PC-9 (cell line): Measurements from ENCODE around the gene COL4A2. TPM values are rescaled to one million over a fixed set of nuclear protein-coding genes. Genes with fewer than 3 reads are reported as not detected.
A peak's percentile ranks its signal among the peaks of the same experiment; 100 is the strongest.

ENCODE experiments used
- BruUV-seq: library from RNA; stranded (reverse); fragments of 400-500 nt; replicated peaks from 2 replicates; lab custom pipeline; 2021; lab: Mats Ljungman, UMichigan
- CTCF ChIA-PET: fragments of 300-600 bp; sonication (Branson Sonifier 250); formaldehyde crosslinking; loops from one replicate; lab custom pipeline; 2022; ENCODE audit warnings: antibody characterized with exemption; lab: Charles Lee
- POLR2A ChIA-PET: fragments of 300-600 bp; sonication (Branson Sonifier 250); formaldehyde crosslinking; loops from one replicate; lab custom pipeline; 2022; ENCODE audit warnings: antibody characterized with exemption; ENCODE audit not compliant: unreplicated experiment; lab: Charles Lee
- DNase-seq, 2 experiments: peaks; one replicate each; pipeline versions ENCODE4 v3.0.0 to v3.0.0-alpha.2; 2015 to 2022; ENCODE audit warnings: mixed read lengths in 1 of 2
- H2AFZ ChIP-seq: fragments of 200-600 bp; sonication (generic); 2 replicates; pipeline ENCODE4 v1.8.1; 2017; ENCODE audit warnings: antibody characterized with exemption
- H3F3A ChIP-seq: fragments of 200-600 bp; sonication (generic); 2 replicates; pipeline ENCODE4 v1.8.1; 2017; ENCODE audit warnings: antibody characterized with exemption, mild to moderate bottlenecking, low read depth; ENCODE audit not compliant: insufficient read depth
- H3K27ac ChIP-seq: fragments of 200-600 bp; sonication (generic); 2 replicates; pipeline ENCODE4 v1.6.1; 2016; ENCODE audit warnings: mixed run types
- H3K27me3 ChIP-seq: fragments of 200-600 bp; sonication (generic); 2 replicates; pipeline ENCODE4 v1.6.1; 2016; ENCODE audit warnings: low read depth, mixed run types; ENCODE audit not compliant: insufficient read depth
- H3K36me3 ChIP-seq: fragments of 200-600 bp; sonication (generic); 2 replicates; pipeline ENCODE4 v1.6.1; 2016; ENCODE audit warnings: low read depth, mixed run types
- H3K4me1 ChIP-seq: fragments of 200-600 bp; sonication (generic); replicated peaks from 2 replicates; pipeline ENCODE4 v1.6.1; 2016; ENCODE audit warnings: mixed run types; ENCODE audit not compliant: insufficient read depth
- H3K4me2 ChIP-seq: fragments of 200-600 bp; sonication (generic); 2 replicates; pipeline ENCODE4 v1.6.1; 2017; ENCODE audit warnings: mixed run types
- H3K4me3 ChIP-seq: fragments of 200-600 bp; sonication (generic); 2 replicates; pipeline ENCODE4 v1.6.1; 2016; ENCODE audit warnings: mixed run types
- H3K79me2 ChIP-seq: fragments of 200-600 bp; sonication (generic); 2 replicates; pipeline ENCODE4 v1.6.1; 2017; ENCODE audit warnings: low read depth, mixed run types
- H3K9me2 ChIP-seq: fragments of 200-600 bp; sonication (generic); 2 replicates; pipeline ENCODE4 v1.8.1; 2017; ENCODE audit warnings: mild to moderate bottlenecking; ENCODE audit not compliant: insufficient read depth
- H3K9me3 ChIP-seq: fragments of 200-600 bp; sonication (generic); 2 replicates; pipeline ENCODE4 v1.8.1; 2016; ENCODE audit warnings: low read depth; ENCODE audit not compliant: insufficient read depth
- H4K20me1 ChIP-seq: fragments of 200-600 bp; sonication (generic); 2 replicates; pipeline ENCODE4 v1.8.1; 2017; ENCODE audit not compliant: insufficient read depth
- EZH2 ChIP-seq: fragments of 200-600 bp; sonication (generic); IDR thresholded peaks from 2 replicates; pipeline ENCODE4 v1.8.0; 2017; ENCODE audit warnings: antibody characterized with exemption, low read depth
- intact Hi-C: fragments of 100-400 bp; cut with micrococcal nuclease; formaldehyde crosslinking; loops from one replicate; pipeline ENCODE4 v1.10.0; 2022; ENCODE audit not compliant: unreplicated experiment
- total RNA-seq: library from RNA; stranded (reverse); gene quantifications from 2 replicates; pipeline ENCODE4 v1.2.3, GENCODE V29; 2021
- TF ChIP-seq, protein P1 (sequence below): fragments of 200-600 bp; sonication (generic); conservative IDR thresholded peaks from 2 replicates; pipeline ENCODE4 v1.6.1; 2017; ENCODE audit warnings: mixed run types, antibody characterized with exemption, mild to moderate bottlenecking, moderate library complexity

The COL4A2 gene
- total RNA-seq, 1 experiment from 2014 or later, result 1.2 TPM

DNA sequence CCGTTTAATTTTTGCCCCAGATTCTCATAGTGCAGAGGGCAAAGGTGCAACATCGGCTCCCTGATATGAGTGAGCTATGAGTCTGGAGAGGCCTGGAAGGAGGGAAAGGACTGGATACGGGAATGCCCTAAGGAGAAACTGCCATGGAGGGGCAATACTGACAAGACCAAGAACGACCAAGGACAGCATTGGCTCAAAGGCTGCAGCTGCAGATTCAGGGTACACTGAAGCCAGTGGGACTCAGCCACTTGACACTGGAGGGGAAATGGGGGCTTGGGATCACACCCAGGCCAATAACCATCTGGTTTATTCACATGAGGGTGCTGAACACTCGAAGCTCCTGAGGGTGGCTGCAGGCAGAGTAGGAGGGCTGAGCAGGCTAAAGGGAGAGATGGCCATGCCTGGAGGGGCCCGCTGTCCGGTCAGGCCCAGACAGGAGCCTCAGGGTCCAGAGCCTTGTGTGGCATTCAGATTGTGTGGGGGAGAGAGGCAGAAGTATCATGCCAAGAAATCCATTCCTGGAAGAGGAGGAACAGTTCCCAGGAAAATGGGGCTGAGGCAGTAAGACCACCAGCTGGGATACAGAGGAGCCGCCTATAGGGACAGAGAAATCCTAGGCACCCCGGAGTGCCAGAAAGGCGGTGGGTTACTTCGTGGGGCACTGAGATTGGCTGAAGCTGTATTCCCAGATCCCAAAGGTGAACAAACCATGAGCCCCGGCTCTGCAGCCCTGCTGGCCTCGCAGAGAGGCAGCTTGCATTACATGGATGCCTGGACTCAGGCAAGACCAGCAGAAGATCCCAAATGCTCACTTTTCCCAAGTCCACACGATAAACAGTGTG, 20.9 kb upstream of the COL4A2 start:
- no peak for DNase-seq
- H3K9me3 ChIP-seq, result no peaks in the 10 kb centered on the region
- no peak overlapping the region for H2AFZ ChIP-seq
- ChIA-PET POLR2A (no interaction called here), CTCF (no interaction called here)
- no peak overlapping the region for H3K4me3 ChIP-seq
- peak overlapping the region; percentile 64 for H3K4me2 ChIP-seq
- no peak for TF ChIP-seq EZH2
- TF ChIP-seq, protein P1, sequence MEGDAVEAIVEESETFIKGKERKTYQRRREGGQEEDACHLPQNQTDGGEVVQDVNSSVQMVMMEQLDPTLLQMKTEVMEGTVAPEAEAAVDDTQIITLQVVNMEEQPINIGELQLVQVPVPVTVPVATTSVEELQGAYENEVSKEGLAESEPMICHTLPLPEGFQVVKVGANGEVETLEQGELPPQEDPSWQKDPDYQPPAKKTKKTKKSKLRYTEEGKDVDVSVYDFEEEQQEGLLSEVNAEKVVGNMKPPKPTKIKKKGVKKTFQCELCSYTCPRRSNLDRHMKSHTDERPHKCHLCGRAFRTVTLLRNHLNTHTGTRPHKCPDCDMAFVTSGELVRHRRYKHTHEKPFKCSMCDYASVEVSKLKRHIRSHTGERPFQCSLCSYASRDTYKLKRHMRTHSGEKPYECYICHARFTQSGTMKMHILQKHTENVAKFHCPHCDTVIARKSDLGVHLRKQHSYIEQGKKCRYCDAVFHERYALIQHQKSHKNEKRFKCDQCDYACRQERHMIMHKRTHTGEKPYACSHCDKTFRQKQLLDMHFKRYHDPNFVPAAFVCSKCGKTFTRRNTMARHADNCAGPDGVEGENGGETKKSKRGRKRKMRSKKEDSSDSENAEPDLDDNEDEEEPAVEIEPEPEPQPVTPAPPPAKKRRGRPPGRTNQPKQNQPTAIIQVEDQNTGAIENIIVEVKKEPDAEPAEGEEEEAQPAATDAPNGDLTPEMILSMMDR, result no peak
- no peaks in the 10 kb centered on the region for H3K36me3 ChIP-seq
- no TSS peak for BruUV-seq
- peak overlapping the region; percentile 56 for H3K27ac ChIP-seq
- H4K20me1 ChIP-seq, result no peaks in the 10 kb centered on the region
- H3K79me2 ChIP-seq, result no peaks in the 10 kb centered on the region
- peaks cover 18% of the 10 kb centered on the region for H3F3A ChIP-seq
- H3K4me1 ChIP-seq, result peaks cover 24% of the 10 kb centered on the region
- no peaks in the 10 kb centered on the region for H3K9me2 ChIP-seq
- intact Hi-C loops, result no loop called here
- H3K27me3 ChIP-seq, result no peaks in the 10 kb centered on the region

DNA sequence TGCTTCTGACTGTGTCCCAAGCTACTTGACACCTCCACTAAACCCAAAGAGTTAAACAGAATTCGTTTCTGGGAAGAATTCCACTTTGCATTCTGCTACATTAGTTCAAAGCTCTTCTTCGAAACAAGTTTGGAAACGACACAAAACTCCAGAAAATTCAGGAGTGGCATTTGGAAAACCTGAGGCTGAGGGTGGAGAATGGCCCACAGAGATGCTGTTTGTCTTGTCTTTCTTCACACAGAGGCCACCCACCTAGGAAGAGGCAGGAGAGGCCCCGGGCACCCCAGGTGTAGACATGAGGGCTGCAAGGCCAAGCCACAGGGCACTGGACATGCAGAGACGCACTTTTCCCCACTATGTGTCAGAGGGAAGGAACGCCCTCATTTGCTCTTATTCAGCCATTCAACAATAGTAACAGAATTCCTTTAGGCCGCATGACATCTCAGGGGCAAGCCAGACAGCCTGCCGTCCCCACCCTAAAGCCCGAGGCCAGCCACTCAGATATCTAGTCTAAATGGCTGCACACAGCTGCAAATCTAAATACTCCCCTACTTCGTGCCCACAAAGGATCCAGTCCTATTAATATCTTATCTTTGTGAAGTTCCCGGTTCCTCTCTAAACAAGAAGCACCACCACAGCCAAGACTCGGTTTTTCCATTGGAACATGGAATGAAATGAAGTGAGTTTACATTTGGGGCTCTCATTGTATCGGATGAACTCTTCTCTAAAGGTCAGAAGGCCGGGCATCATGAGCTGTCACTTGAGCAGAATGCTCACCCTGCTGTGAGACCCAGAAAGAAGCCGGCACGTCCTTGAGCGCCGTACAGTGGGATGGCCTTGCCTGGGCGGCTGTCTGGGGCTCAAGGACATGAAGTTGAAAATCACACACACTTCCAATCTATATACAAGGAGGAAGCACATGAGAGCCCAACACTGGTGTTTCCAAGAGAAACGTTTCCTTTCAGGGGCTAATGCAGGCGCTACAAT, 20.0 kb upstream of the COL4A2 start:
- ChIA-PET CTCF (no interaction called here), POLR2A (no interaction called here)
- Histone ChIP-seq H3K27me3 (no peaks in the 10 kb centered on the region), H3K9me2 (no peaks in the 10 kb centered on the region), H3K36me3 (no peaks in the 10 kb centered on the region), H2AFZ (peak overlapping the region; percentile 61), H3K27ac (peak overlapping the region; percentile 56), H3K4me2 (peak overlapping the region; percentile 64), H3K79me2 (no peaks in the 10 kb centered on the region), H4K20me1 (no peaks in the 10 kb centered on the region), H3K4me3 (peak overlapping the region; percentile 8; the same call in 1 of the 2 replicates), H3K9me3 (no peaks in the 10 kb centered on the region), H3K4me1 (peaks cover 24% of the 10 kb centered on the region), H3F3A (peaks cover 18% of the 10 kb centered on the region)
- peak; percentile 71 to 93 for DNase-seq
- TF ChIP-seq EZH2, result no peak
- TF ChIP-seq, protein P1, result no peak
- intact Hi-C loops, result loop anchor here (1.0 kb wide), 1 partner anchor 56 kb away; no protein-coding TSS in a partner anchor
- BruUV-seq, result no TSS peak

DNA sequence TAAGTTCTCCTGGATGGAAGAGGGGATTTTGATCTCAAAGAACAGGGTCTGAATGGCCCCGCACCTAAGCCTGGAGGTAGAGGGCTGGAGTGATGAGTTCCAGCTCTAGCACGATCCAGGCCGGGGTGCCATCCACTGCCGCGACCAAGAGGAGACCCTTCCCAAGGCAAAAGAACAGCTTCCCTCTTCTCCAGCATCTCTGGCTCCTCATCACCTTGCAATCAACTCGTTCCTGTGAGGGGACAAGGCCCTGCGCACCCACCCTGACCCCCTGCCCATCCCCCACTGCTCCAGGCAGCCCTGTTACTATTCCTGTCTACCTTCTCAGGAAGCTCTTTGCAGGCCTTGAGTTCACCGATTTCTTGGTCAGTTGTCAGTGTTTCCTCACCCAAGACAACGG, 17.9 kb upstream of the COL4A2 start:
- TF ChIP-seq EZH2, result no peak
- TF ChIP-seq, protein P1, result no peak
- no peak overlapping the region for H3K4me3 ChIP-seq
- peaks cover 18% of the 10 kb centered on the region for H3F3A ChIP-seq
- H3K27me3 ChIP-seq, result no peaks in the 10 kb centered on the region
- H4K20me1 ChIP-seq, result no peaks in the 10 kb centered on the region
- CTCF ChIA-PET, result no interaction called here
- H3K36me3 ChIP-seq, result no peaks in the 10 kb centered on the region
- no peak overlapping the region for H3K27ac ChIP-seq
- no peak overlapping the region for H2AFZ ChIP-seq
- H3K4me2 ChIP-seq, result no peak overlapping the region
- H3K79me2 ChIP-seq, result no peaks in the 10 kb centered on the region
- DNase-seq, result no peak
- intact Hi-C loops, result no loop called here
- POLR2A ChIA-PET, result no interaction called here
- no TSS peak for BruUV-seq
- H3K4me1 ChIP-seq, result peaks cover 24% of the 10 kb centered on the region
- H3K9me2 ChIP-seq, result no peaks in the 10 kb centered on the region
- H3K9me3 ChIP-seq, result no peaks in the 10 kb centered on the region
